NCI-H510A treated with DMSO at 0.1 percent for 48 hours (cell line): ENCODE results near the gene ANKRD36C.
"Not testable (repeated sequence)": the region's sequence is repeated elsewhere in the genome, so short reads cannot be mapped to it uniquely, and the experiment has no call there.

Source experiments
- DNase-seq: peaks from one replicate; lab custom pipeline; 2025; lab: John Stamatoyannopoulos, UW

ANKRD36C gene

DNA sequence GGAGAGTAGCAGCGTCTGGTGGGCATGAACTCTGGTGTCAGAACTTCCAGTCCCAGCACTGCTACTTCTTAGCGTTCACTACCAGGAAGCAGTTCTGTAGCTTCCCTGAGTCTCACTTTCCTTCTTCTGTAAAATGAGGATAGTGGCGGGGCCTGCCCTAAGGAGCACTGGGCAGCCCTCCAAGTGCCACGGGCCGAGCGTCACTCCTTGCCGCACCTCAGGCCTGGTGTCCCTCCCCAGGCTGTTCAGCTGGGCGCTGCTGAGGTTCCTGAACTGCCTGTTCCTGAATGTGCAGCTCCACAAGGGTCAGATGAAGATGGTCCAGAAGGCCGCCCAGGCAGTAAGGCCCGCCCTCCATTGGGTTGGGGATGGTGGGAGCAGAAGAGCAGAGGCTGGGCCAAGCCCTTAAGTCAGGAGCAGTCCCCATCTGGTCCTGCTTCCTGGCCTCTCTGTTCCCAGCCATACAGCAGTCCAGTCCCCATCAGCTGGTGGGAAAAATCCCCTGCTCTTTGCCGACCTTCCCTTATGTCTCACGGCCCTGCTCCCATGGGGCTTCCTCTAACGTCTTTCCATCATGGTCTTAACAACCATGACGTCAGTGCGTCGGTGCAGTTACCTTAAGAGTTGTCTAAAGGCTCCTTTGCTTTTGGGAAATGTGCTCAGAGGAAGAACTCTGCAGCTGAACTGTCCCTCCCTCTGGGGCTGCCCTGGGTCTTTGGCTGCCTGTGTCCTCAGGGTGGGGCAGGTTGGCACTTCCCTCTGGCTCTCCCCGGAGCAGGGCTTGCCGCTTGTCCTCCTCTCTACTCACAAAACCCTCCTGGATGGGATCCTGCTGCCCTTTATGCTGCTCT lies 195.2 kb downstream of the ANKRD36C start:
- not testable (repeated sequence) for DNase-seq

DNA sequence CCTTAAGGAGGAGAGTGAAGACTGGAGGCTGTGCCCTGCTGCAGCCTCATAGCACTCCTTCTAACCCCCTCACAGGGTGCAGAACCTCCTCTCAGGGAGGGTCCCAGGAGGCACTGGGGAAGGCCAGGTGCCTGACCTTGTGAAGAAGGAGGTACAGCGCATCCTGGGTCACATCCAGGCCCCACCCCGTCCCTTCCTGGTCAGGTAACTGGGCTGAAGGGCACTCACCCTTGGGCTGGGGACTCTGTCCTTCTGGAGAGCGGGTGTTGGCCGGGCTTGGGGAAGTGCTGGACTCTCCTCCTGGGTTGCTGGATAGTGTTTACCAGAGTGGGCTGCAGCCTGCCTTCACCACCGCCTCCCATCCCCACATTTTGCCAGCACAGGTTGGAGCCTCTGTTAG lies 197.7 kb downstream of the ANKRD36C start:
- DNase-seq: not testable (repeated sequence)

DNA sequence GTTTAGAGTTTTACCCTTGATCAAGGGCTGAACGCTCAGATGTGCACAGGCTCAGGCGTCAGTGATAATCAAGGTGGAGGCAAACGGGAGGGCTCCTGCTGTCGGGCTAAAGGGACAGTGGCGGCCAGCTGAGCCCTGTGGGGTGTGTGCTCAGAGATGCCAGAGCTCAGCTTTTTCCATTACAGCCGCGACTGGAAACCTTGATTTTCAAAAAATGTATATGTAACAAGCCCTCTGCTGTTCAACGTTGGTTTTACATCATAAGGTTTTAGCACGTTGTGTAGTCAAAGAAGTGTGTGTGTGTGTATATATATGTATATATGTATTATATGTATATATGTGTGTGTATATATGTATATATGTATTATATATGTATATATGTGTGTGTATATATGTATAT lies 201.4 kb downstream of the ANKRD36C start:
- DNase-seq: not testable (repeated sequence)

DNA sequence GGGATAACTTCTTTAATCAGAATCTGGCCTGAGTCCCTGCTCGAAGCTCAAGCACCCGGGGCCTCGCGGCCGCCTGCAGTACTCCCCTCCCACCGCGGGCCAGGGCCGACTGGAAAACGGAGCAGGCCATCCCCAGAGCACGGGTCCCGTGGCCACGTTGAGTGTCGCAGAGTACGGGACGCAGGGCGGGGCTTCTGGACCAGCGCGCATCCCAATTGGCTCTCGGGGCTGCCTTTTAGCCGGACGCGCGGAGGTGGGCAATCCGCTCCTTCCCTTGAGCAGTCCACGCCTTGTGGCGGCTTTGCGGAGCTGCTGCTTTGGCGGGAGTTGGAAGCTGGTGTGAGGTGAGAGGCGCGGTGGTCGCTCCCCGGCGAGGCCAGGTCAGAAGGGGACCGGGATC lies 202.2 kb downstream of the ANKRD36C start:
- DNase-seq: not testable (repeated sequence)

DNA sequence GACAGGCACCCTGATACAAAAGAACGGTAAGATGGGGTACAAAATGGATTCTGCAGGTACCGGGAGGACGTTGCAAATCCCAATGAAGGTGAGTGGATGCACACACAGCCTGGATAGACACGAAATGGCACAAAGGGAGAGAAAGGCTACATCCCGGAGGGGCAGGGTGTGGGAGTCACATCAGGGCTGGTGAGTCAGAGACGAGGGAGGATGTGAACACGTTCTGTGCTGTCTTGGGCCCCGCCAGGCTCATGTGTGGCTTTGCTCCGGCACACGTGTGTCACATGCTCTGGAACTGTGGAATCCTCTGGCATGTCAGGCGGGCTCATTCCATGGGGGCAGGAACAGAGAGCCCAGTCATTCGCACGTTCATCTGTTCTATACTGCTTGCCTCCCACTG lies 203.0 kb downstream of the ANKRD36C start:
- DNase-seq: not testable (repeated sequence)
